GM10847 (cell line): Measurements from ENCODE around the gene RALGDS.
"Not testable (repeated sequence)": the region's sequence is repeated elsewhere in the genome, so short reads cannot be mapped to it uniquely, and the experiment has no call there.

Experiments used
- POLR2A ChIP-seq: IDR thresholded peaks from 2 replicates; pipeline ENCODE4 v1.6.1; 2011; ENCODE audit not compliant: insufficient read length; ENCODE audit errors: extremely low read depth

Gene RALGDS

GRCh38 chr9:133073086-133074014 lies 47.7 kb downstream of the RALGDS start:
- no peak for TF ChIP-seq POLR2A

DNA sequence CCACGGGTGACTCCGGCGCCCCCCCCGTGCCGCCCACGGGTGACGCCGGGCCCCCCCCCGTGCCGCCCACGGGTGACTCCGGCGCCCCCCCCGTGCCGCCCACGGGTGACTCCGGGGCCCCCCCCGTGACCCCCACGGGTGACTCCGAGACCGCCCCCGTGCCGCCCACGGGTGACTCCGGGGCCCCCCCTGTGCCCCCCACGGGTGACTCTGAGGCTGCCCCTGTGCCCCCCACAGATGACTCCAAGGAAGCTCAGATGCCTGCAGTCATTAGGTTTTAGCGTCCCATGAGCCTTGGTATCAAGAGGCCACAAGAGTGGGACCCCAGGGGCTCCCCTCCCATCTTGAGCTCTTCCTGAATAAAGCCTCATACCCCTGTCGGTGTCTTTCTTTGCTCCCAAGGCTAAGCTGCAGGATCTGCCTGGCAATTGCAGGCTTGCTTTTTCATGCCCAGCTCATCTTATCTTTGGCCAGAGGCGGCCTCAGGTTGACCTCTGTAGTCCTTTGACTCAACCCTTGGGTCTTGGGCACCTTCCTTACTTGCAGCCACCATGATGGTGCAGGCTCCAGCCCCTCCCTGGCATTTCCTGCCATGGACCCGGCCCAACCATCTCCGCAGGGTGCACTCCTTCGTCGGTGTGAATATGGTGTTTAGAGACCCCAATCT lies 49.4 kb downstream of the RALGDS start:
- no peak for TF ChIP-seq POLR2A

- no peak for TF ChIP-seq POLR2A
These were observed 53.2 kb downstream of the RALGDS start for GRCh38 chr9:133067813-133068212.

DNA sequence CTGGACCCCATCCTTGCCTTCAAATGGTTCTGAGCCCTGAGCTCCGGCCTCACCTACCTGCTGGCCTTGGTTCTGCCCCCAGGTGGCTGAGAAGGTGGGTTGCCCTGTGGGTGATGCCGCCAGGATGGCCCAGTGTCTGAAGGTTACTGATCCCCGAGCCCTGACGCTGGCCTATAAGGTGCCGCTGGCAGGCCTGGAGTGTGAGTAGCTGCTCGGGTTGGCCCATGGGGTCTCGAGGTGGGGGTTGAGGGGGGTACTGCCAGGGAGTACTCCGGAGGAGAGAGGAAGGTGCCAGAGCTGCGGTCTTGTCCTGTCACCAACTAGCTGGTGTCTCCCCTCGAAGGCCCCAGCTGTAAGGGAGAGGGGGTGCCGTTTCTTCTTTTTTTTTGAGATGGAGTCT lies 54.0 kb downstream of the RALGDS start:
- no peak for TF ChIP-seq POLR2A

- TF ChIP-seq POLR2A = no peak
These were observed 54.7 kb downstream of the RALGDS start for GRCh38 chr9:133066181-133066983.

DNA sequence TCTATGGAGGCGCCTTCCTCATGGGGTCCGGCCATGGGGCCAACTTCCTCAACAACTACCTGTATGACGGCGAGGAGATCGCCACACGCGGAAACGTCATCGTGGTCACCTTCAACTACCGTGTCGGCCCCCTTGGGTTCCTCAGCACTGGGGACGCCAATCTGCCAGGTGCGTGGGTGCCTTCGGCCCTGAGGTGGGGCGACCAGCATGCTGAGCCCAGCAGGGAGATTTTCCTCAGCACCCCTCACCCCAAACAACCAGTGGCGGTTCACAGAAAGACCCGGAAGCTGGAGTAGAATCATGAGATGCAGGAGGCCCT lies 56.0 kb downstream of the RALGDS start:
- TF ChIP-seq POLR2A = no peak

DNA sequence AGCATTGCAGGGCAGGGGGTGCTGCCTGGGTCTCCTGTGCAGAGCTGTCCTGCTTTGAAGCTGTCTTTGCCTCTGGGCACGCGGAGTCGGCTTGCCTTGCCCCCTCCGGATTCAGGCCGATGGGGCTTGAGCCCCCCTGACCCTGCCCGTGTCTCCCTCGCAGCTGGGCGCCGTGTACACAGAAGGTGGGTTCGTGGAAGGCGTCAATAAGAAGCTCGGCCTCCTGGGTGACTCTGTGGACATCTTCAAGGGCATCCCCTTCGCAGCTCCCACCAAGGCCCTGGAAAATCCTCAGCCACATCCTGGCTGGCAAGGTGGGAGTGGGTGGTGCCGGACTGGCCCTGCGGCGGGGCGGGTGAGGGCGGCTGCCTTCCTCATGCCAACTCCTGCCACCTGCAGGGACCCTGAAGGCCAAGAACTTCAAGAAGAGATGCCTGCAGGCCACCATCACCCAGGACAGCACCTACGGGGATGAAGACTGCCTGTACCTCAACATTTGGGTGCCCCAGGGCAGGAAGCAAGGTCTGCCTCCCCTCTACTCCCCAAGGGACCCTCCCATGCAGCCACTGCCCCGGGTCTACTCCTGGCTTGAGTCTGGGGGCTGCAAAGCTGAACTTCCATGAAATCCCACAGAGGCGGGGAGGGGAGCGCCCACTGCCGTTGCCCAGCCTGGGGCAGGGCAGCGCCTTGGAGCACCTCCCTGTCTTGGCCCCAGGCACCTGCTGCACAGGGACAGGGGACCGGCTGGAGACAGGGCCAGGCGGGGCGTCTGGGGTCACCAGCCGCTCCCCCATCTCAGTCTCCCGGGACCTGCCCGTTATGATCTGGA lies 56.6 kb downstream of the RALGDS start:
- TF ChIP-seq POLR2A = no peak

- TF ChIP-seq POLR2A = no peak
These were observed 57.4 kb downstream of the RALGDS start for GRCh38 chr9:133063500-133064231.

- no peak for TF ChIP-seq POLR2A
These were observed 57.9 kb downstream of the RALGDS start for GRCh38 chr9:133063159-133063499.

GRCh38 chr9:133061764-133062145 lies 59.3 kb downstream of the RALGDS start, which contains the start of gene CEL:
TSS of gene CEL (plus strand) at chr9:133061981. CDS start at chr9:133062003, 22 bp downstream.
- not testable (repeated sequence) for TF ChIP-seq POLR2A

- TF ChIP-seq POLR2A = no peak
These were observed 60.6 kb downstream of the RALGDS start for GRCh38 chr9:133060417-133060841.

DNA sequence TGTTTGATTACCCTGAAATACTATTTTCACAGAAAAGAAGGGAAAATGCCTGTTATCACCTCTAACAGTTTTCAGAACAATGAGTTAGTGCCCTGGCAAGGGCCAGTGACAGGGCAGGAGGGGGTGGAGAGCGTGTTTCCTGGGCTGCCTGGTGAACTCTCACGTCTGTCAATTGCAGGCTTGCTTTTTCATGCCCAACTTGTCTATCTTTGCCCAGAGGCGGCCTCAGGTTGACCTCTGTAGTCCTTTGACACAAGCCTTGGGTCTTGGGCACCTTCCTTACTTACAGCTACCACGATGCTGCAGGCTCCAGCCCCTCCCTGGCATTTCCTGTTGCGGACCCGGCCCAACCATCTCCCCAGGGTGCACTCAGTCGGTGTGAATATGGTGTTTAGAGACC lies 61.4 kb downstream of the RALGDS start:
- TF ChIP-seq POLR2A = no peak

GRCh38 chr9:133058550-133059320 lies 62.3 kb downstream of the RALGDS start:
- no peak for TF ChIP-seq POLR2A
